Right lobe of liver (tissue), 4 donors: ENCODE data around the gene VGLL4.

ENCODE experiments used
- CTCF ChIP-seq, 4 donors: fragments of 200-600 bp in 3 of 4; fragments of 450-650 bp in 1 of 4; IDR thresholded peaks; one replicate each; pipeline versions ENCODE4 v1.5.1 to v1.8.0; 2016 to 2022; ENCODE audit warnings: antibody characterized with exemption in 4 of 4, mild to moderate bottlenecking in 2 of 4
- POLR2A ChIP-seq: fragments of 450-650 bp; IDR thresholded peaks from one replicate; pipeline ENCODE4 v1.6.1; 2017; ENCODE audit warnings: antibody characterized with exemption, mild to moderate bottlenecking
- donor health status: DM: no; HTN: no; CAD: no.
- donor health status: DM: no; HTN: no; CAD: no.
- donor health status: DM: no; HTN: yes; CAD: no.

- TF ChIP-seq CTCF (IDR thresholded peaks at IDR 0.05) (no peak), POLR2A (no peak)
These were observed 21.6 kb upstream of the VGLL4 start for GRCh38 chr3:11665331-11665730.
